Epithelial cell of prostate (primary cell): ENCODE results near the gene THSD4.
"Not testable (repeated sequence)": the region's sequence is repeated elsewhere in the genome, so short reads cannot be mapped to it uniquely, and the experiment has no call there.

ENCODE experiments used
- DNase-seq: peaks from one replicate; pipeline ENCODE4 v3.0.0-alpha.2; 2011; ENCODE audit warnings: low read depth, low spot score
- H3K27ac ChIP-seq: fragments of 450-650 bp; 2 replicates; pipeline ENCODE4 v1.5.1; 2017; ENCODE audit warnings: mild to moderate bottlenecking

Gene THSD4

DNA sequence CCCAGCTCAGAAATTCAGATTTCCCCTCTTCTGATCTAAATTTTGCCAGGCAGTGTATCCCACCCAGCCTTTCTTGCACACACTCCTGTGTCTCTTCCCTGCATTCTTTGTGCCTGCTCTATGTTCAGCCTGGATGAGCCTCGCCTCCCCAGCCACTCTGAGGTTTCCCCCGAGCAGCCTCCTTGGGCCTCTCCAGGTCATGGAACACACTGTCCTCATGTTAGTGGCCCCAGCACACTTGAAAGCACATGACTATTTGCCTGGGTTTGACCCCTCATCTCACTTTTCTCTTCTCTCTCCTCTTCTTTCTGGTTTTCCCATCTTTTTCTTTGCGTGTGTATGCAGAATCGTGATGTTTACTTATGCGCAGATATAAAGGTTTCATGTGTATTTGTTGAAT is 3.1 kb downstream of the THSD4 start:
- DNase-seq, result no peak
- H3K27ac ChIP-seq, result peak overlapping the region; percentile 93

DNA sequence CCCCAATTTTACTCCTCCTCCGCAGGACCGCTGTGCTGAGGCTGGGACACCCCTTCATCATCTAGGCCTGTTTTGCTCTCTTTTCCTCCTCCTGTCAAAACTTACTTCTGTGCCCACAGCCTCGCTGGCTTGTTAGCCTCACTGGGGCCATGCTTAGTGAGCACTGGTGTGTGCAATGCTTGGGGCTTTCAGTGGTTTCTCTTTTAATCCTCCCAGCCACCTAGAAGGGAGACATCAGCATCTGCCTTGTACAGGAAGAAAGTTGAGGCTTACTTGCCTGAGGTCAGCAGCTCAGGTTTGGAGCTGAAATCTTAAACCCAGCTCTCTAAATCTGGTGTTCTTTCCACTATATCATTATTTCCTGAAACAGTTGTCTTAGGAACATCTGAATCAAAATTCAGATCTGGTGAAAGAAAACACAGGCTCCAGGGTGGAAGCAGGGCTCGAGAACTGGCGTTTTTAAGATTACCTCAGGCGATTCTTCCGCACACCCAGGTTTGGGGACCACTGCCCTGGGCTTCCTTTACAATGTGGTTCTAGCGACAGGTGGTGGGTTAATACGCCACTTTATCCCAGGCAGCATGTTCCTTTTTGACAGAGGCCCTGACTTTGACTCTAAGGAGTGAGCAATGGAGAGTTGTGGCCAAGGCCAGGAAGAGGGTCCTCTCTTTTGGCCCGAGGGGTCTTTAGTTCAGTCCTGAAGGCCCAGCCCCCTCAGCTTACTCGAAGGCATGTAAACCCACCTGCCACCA is 3.8 kb downstream of the THSD4 start:
- DNase-seq, result no peak
- no peak overlapping the region for H3K27ac ChIP-seq

DNA sequence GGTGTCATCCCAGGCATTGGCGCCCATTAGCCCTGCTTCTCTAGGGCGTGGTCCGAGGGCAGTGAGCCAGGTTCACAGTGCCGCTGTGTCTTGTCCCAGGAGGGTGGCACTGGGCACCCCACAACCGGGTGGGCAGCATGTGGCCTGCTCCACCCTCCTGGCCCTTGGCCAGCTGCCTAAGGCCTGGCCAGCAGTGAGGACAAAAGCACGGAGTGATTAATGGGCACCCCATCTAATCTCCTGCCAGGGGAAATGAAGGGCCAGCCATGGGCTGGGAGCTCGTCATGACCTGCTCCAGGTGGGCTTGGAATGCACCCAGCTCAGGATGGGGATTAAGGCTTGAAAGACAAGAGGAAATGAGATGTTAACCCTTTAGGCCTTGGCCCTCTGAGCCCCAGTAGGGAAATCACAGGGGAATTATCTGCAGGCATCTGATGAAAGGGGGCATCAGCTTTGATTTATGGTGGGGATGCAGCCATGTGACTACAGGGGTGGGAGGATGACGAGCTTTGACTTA is 5.2 kb downstream of the THSD4 start:
- peak overlapping the region; percentile 18 for H3K27ac ChIP-seq
- no peak for DNase-seq

DNA sequence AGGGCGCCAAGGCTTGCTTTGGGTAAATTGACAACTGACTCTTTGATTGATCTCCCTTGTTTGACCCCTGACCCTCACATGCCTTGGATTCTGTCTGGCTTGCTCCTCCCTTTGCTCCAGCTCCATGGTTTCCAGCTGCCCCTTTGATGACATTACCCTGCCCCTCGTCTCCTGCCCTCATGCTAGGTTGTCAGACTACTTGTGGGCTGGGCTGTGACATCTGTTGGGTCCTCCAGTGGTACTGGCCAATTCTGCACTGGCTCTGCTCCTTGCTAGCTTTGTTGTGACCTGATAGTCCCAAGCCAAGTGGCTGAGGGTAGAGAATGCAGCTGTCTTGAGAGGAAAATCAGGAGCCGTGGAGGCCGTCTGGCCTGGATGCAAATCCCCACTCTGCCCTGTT is 6.2 kb downstream of the THSD4 start:
- DNase-seq, result no peak
- H3K27ac ChIP-seq, result no peak overlapping the region

GRCh38 chr15:71124937-71125790 is 9.9 kb downstream of the THSD4 start:
- H3K27ac ChIP-seq, result no peak overlapping the region
- DNase-seq, result no peak

GRCh38 chr15:71125831-71126450 is 10.7 kb downstream of the THSD4 start:
- DNase-seq, result no peak
- H3K27ac ChIP-seq, result no peak overlapping the region

DNA sequence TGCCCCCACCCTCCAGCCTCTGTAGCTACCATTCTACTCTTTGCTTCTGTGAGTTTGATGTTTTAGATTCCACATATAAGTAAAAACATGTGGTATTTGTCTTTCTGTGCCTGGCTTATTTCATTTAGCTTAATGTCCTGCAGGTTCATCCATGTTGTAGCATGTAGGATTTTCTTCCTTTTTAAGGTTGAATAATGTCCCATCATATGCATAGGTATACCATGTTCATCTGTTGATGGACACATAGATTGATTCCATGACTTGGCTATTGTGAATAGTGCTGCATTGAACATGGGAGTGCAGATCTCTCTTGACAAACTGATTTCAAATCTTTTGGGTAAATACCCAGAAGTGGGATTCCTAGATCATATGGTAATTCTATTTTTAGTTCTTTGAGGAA is 11.8 kb downstream of the THSD4 start:
- peak overlapping the region; percentile 71 for H3K27ac ChIP-seq
- no peak for DNase-seq

DNA sequence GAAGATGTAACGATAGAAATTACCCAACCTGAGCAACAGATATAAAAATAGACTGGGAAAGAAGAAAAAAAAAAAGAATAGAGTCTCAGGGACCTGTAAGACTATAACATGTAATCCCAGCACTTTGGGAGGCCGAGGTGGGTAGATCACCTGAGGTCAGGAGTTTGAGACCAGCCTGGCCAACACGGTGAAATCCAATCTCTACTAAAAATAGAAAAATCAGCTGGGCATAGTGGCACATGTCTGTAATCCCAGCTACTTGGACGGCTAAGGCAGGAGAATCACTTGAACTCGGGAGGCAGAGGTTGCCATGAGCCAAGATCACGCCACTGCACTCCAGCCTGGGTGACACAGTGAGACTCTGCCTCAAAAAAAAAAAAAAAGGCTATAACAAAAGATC is 12.9 kb downstream of the THSD4 start:
- peak overlapping the region; percentile 71 for H3K27ac ChIP-seq
- DNase-seq, result not testable (repeated sequence)

GRCh38 chr15:71128939-71129562 is 13.8 kb downstream of the THSD4 start:
- peak overlapping the region; percentile 71 for H3K27ac ChIP-seq
- DNase-seq, result no peak

DNA sequence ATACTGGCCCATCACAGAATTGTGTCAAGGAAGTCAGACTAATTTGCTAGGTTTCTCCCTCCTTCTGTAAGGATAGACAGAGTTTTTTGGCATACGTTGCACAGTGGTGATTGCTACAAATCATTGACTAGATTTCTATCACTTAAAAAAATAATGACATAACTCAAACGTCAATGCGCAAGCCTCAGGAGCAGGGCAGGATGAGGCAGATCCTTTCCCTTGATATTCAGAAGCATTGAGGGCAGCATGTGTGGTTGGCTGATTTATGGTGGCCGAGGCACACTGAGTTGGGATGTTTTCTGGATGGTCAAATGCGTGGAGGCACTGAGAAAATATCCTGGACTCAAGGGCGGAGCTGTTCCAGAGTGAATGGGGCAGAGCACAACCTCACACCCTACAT is 14.4 kb downstream of the THSD4 start:
- peak overlapping the region; percentile 71 for H3K27ac ChIP-seq
- no peak for DNase-seq

DNA sequence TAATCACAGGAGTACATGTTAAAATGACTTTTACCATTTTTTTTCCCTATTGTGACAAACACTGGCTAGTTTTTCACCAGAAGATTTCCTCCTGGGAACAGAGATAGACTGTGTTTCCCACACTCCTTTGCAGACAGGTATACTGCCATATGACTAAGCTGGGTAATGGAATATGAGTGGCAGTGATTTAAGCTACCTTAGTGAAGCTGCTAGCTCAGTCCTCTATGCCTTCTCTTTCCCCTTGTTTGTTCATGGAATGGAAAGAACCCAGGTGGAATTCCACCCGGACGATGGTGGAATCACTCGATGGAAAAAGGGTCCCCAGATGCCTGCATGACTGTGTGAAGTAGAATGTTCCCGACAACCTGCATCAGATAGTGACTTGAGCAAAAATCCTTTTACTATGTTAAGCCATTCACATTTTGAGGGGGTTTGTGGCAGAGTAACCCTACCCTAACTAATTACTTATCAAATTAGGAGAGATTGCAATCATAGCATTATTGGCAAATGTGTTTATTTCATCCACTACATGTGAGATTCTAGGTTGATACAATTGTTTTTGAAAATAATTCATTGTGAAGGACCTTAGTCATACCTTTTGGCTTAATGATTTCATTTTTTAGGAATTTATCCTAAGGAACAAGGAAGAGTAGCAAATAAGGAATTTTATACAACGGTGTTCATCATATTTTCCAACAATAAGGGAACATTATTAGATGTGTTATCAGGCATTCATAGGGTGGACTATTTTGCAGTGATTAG is 16.5 kb downstream of the THSD4 start:
- peak overlapping the region; percentile 71 for H3K27ac ChIP-seq
- no peak for DNase-seq

GRCh38 chr15:71133747-71134472 is 18.6 kb downstream of the THSD4 start:
- peak overlapping the region; percentile 71 for H3K27ac ChIP-seq
- DNase-seq, result no peak

GRCh38 chr15:71136159-71136783 is 21.0 kb downstream of the THSD4 start:
- no peak for DNase-seq
- peak overlapping the region; percentile 73 for H3K27ac ChIP-seq

DNA sequence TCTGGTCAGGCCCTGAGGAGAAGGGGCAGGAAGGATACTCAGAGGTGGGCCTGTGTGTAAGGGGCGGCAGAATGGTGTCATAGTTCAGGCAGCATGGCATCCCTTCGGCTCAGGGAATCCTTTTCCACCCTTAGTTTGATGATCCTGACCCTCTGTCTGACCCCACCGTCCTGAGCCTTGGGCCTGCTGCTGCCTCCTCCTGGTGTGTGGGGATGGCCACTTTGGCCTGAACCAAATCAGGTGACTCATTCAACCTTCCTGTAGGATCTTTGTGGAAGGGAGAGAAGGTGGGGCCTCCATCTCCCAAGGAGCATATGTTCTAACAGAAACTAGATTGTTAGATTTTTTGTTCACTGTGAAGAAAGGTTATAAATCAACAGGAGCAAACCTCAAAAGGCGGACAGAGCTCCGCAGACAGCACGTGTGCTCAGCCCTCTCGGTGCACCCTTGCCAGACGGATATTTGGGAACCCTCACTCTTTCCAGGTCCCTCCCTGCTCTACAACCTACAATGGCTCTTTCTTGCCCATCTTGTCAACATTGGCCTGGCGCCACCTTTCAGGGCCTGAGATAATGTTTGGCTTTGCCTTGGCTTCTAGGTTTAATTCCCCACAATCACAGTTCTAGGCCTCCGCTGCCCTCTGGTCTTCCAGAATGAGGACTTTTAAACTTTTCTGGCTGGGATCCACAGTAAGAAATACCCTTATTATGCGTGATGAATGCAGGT is 21.7 kb downstream of the THSD4 start:
- H3K27ac ChIP-seq, result peak overlapping the region; percentile 73
- DNase-seq, result no peak

GRCh38 chr15:71138473-71138872 is 23.2 kb downstream of the THSD4 start:
- H3K27ac ChIP-seq, result no peak overlapping the region
- DNase-seq, result no peak

DNA sequence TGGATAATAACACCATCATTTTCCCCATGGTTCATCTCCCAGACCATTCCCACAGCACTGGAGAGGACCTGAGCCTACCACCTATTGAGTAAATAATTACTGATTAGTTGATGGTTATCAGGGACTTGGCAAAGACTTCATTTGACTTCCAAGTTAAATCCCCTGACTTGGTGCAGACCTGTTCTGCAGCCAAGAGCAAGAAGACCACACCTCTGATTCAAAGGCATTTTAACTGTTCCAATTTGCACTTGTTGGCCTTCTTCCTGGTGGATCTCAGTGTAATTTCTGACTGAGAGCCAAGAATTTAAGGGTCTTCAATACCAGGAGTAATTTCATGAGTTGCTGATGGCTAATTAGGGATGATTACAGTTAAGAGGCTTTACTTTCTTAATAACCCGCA is 24.0 kb downstream of the THSD4 start:
- H3K27ac ChIP-seq, result no peak overlapping the region
- DNase-seq, result no peak

DNA sequence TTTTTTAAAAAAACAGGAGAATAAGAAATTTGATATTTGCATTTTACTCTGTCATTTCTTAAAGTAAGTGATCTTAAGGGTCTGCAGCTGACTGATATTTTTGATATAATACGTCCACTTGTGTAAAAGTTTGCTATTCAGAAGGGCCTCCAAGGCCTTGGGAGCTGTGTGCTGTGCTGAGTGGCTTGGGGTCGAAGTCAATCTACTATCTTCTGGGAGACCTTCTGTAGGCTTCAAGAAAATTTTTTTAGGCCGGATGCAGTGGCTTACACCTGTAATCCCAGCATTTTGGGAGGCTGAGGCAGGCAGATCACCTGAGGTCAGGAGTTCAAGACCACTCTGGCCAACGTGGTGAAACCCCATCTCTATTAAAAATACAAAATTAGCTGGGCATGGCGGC is 26.3 kb downstream of the THSD4 start:
- DNase-seq, result no peak
- H3K27ac ChIP-seq, result no peak overlapping the region

DNA sequence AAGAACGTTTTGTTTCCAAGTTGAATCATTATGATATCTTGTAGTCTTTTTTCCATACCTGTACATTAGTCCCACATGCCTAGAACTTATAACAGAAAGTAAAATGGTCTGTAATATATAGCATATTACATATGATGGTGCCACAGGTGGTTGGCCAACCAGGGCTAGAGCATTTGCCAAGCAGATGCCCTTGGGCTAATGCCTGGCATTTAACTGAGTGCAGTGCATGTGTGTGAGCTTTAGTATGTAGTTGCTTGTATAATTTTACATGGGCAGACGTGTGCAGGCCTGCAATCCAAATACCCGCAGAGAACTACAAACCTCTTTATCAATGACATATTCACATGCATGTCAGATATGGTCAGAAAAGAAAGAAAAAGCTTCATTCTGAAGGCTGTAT is 27.5 kb downstream of the THSD4 start:
- no peak overlapping the region for H3K27ac ChIP-seq
- DNase-seq, result no peak
